Measurements from ENCODE around the gene MYO7A. TPM values are rescaled to one million over a fixed set of nuclear protein-coding genes. Genes with fewer than 3 reads are reported as not detected.

The MYO7A gene
- total RNA-seq, 2 experiments from 2014 or later: 0.07 to 0.15 TPM

DNA sequence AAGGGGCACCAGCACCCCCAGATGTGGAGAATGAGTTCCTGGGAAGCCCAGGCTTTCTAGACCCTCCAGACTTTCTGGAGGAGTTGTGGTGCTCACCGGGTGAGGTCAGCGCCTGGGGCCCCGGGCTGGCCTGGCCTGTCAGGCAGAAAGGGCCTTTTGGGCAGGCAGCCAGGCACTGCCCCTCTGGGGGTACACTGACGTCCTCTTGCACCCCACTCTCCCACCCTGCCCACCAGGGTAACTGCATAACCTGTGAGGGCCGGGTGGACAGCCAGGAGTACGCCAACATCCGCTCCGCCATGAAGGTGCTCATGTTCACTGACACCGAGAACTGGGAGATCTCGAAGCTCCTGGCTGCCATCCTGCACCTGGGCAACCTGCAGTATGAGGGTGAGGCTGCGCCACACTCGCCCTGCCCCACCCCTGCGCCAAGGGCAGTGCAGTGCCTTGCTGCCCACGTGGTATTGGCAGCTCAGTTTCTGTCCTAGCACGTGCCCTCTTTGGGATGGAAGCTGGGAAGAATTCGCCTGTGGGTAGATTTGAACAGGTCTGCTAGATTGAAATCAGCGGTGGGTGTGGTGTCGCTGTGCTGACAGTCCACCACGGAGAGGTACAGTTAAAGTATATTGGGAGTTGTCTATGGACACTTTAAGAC lies 30.1 kb downstream of the MYO7A start:
- H3K27ac Mint-ChIP-seq: no peak overlapping the region

DNA sequence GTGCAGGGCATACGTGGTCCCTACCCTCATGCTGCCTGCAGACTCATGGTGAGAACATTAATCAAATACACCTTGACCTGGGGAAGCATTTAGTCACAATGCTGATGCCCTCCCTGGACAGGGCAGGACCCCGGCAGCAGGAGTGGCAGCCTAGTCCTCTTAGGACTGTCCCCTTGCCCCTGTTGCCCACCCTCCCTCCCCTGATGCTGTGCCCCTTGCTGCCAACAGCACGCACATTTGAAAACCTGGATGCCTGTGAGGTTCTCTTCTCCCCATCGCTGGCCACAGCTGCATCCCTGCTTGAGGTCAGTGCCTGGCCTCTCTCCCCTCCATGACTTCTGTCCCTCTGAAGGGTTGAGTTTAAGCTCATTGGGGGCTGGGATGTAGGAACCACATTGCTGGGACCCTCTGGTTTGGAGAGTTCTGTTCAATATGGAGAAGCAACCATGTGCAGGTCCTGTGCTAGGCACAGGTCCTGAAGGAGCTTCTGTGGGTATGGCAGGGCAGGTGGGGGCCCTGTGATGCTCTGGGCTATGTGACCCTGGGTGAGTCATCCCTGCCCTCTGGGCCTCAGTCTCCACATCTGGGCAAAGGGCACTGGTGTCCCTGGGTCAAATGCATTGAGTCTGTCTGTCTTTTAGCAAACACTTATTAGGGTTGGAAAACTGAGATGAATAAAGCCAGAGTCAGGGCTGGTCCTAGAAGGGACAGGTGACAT lies 31.3 kb downstream of the MYO7A start:
- Mint-ChIP-seq H3K27ac (no peak overlapping the region), H3K9me3 (no peaks in the 10 kb centered on the region), H3K4me1 (no peaks in the 10 kb centered on the region), H3K36me3 (ENCODE audit: low read depth) (no peaks in the 10 kb centered on the region), H3K27me3 (no peaks in the 10 kb centered on the region), H3K4me3 (no peak overlapping the region)
- DNase-seq: no peak
- ChIA-PET CTCF (interaction anchor here (1.4 kb wide), 1 partner anchor 10 kb away, joined by 3 read pairs; no protein-coding TSS in a partner anchor), POLR2A (no interaction called here)

More for the DNA sequence above, 30.1 kb downstream of the MYO7A start:
- no peak for DNase-seq
- Mint-ChIP-seq H3K4me3 (no peak overlapping the region), H3K4me1 (peaks cover 5% of the 10 kb centered on the region), H3K9me3 (no peaks in the 10 kb centered on the region), H3K27me3 (no peaks in the 10 kb centered on the region), H3K36me3 (ENCODE audit: low read depth) (no peaks in the 10 kb centered on the region)
- ChIA-PET POLR2A (no interaction called here), CTCF (interaction anchor here (1.4 kb wide), 1 partner anchor 8 kb away, joined by 3 read pairs; no protein-coding TSS in a partner anchor)

- ChIA-PET CTCF (interaction anchor here (1.4 kb wide), 1 partner anchor 10 kb away, joined by 3 read pairs; no protein-coding TSS in a partner anchor), POLR2A (no interaction called here)
- no peaks in the 10 kb centered on the region for H3K9me3 Mint-ChIP-seq
- H3K4me1 Mint-ChIP-seq: no peaks in the 10 kb centered on the region
- DNase-seq: no peak
- H3K36me3 Mint-ChIP-seq (ENCODE audit: low read depth): no peaks in the 10 kb centered on the region
- H3K27me3 Mint-ChIP-seq: no peaks in the 10 kb centered on the region
- H3K27ac Mint-ChIP-seq: no peak overlapping the region
- no peak overlapping the region for H3K4me3 Mint-ChIP-seq
Measured at GRCh38 chr11:77159937-77160495, 32.0 kb downstream of the MYO7A start.

GRCh38 chr11:77163271-77163670 lies 35.2 kb downstream of the MYO7A start:
- no peak overlapping the region for H3K27ac Mint-ChIP-seq
- no peaks in the 10 kb centered on the region for H3K9me3 Mint-ChIP-seq
- ChIA-PET POLR2A (no interaction called here), CTCF (no interaction called here)
- H3K36me3 Mint-ChIP-seq (ENCODE audit: low read depth): no peaks in the 10 kb centered on the region
- no peaks in the 10 kb centered on the region for H3K4me1 Mint-ChIP-seq
- no peaks in the 10 kb centered on the region for H3K27me3 Mint-ChIP-seq
- H3K4me3 Mint-ChIP-seq: no peak overlapping the region
- DNase-seq: no peak

DNA sequence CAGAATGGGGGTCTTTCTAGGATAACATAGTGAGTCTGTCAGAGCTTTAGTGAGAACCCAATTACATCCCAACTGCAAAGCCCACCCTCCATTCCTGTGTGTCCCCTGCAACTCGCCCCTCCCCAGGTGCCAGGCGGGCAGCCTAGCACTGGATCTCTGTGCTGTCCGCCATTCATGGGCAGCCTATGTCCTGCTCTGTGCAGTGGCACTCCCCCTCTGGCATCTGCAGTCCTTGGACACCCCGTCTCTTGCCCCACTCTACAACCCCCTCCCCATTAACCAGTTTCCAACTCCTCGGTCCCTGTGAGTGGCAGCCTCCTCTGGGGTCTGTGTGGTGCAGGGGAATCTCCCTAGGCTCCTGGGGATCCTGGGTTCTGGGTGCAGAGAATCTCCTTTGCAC lies 37.0 kb downstream of the MYO7A start:
- ChIA-PET CTCF (interaction anchor here (1.0 to 1.9 kb wide), 2 partner anchors 10 to 22 kb away, joined by 3 to 4 read pairs; no protein-coding TSS in a partner anchor), POLR2A (no interaction called here)
- H3K27ac Mint-ChIP-seq: no peak overlapping the region
- no peak for DNase-seq
- H3K27me3 Mint-ChIP-seq: no peaks in the 10 kb centered on the region
- H3K9me3 Mint-ChIP-seq: no peaks in the 10 kb centered on the region
- H3K4me3 Mint-ChIP-seq: no peak overlapping the region
- no peaks in the 10 kb centered on the region for H3K4me1 Mint-ChIP-seq
- no peaks in the 10 kb centered on the region for H3K36me3 Mint-ChIP-seq (ENCODE audit: low read depth)

DNA sequence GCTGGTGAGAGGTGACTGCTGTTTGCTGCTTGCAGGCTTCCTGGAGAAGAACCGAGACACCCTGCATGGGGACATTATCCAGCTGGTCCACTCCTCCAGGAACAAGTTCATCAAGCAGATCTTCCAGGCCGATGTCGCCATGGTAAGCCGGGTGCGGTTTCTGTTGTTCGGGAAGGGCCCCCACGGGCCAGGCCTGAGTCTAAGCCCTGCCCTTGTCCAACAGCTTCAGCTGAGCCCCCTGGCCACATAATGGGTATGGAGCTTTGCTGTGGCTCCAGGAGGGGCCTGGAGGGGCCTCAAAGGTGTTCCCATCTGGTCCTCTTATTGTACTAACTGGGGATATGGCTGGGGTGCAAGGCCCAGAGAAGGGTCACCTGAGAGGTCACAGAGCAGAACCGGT lies 38.0 kb downstream of the MYO7A start:
- Mint-ChIP-seq H3K27me3 (no peaks in the 10 kb centered on the region), H3K36me3 (ENCODE audit: low read depth) (no peaks in the 10 kb centered on the region), H3K4me3 (no peak overlapping the region), H3K9me3 (no peaks in the 10 kb centered on the region), H3K4me1 (no peaks in the 10 kb centered on the region), H3K27ac (no peak overlapping the region)
- POLR2A ChIA-PET: no interaction called here
- DNase-seq: no peak
- CTCF ChIA-PET: interaction anchor here (1.0 to 1.9 kb wide), 3 partner anchors 11 to 39 kb away, joined by 3 to 5 read pairs (median 4); no protein-coding TSS in a partner anchor

GRCh38 chr11:77167111-77167626 lies 39.1 kb downstream of the MYO7A start:
- CTCF ChIA-PET: interaction anchor here (0.5 to 1.6 kb wide), 4 partner anchors 16 to 139 kb away, joined by 3 to 5 read pairs (median 4); no protein-coding TSS in a partner anchor
- Mint-ChIP-seq H3K4me1 (no peaks in the 10 kb centered on the region), H3K27ac (no peak overlapping the region)

GRCh38 chr11:77167791-77168190 lies 39.7 kb downstream of the MYO7A start:
- POLR2A ChIA-PET: no interaction called here

More at GRCh38 chr11:77167111-77167626, 39.1 kb downstream of the MYO7A start:
- H3K36me3 Mint-ChIP-seq (ENCODE audit: low read depth): no peaks in the 10 kb centered on the region
- no peak for DNase-seq
- no peaks in the 10 kb centered on the region for H3K27me3 Mint-ChIP-seq
- POLR2A ChIA-PET: no interaction called here
- no peaks in the 10 kb centered on the region for H3K9me3 Mint-ChIP-seq
- H3K4me3 Mint-ChIP-seq: no peak overlapping the region

DNA sequence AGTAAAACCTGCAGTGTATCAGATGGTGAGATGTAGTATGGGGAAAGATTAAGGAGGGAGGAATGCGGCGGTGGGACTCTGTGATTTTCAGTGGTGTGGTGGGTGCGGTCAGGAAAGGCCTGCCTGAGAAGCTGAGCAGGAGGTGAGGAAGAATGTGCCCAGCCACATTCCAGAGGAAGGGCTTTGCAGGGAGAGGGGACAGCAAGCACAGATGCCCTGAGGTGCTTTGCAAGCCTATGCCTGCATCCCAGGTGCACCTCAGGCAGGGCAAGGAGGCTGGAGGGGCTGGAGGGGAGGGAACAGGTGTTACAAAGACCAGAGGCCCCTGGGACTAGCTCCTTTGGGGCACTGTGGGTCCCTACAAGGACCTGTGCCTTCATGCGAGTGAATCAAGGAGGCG lies 42.1 kb downstream of the MYO7A start:
- CTCF ChIA-PET: interaction anchor here (1.0 kb wide), 1 partner anchor 43 kb away, joined by 3 read pairs; no protein-coding TSS in a partner anchor
- no peak for DNase-seq

More at GRCh38 chr11:77167791-77168190, 39.7 kb downstream of the MYO7A start:
- Mint-ChIP-seq H3K36me3 (ENCODE audit: low read depth) (no peaks in the 10 kb centered on the region), H3K27ac (no peak overlapping the region), H3K9me3 (no peaks in the 10 kb centered on the region), H3K27me3 (no peaks in the 10 kb centered on the region), H3K4me1 (no peaks in the 10 kb centered on the region), H3K4me3 (no peak overlapping the region)
- CTCF ChIA-PET: interaction anchor here (0.5 to 1.6 kb wide), 5 partner anchors 11 to 140 kb away, joined by 3 to 4 read pairs (median 3); no protein-coding TSS in a partner anchor
- DNase-seq: no peak

DNA sequence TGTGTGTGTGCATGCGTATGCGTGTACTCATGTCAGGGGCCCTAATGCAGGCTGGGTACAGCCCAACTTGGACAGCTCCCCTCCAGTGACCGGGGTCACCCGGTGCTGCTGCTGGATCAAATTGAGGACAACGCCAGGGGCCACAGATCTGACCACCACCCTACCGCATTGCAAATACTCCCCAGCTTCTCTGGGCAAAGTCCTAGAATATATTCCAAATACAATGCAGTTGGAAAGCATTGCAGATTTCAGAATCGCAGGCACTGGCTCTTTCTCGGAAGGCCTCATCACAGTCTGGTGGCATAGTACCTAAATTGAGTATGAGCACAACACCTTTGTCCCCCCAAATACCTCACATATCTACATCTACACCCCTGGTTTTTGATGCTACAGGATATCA lies 43.2 kb downstream of the MYO7A start:
- Mint-ChIP-seq H3K4me1 (no peaks in the 10 kb centered on the region), H3K36me3 (ENCODE audit: low read depth) (no peaks in the 10 kb centered on the region), H3K27ac (no peak overlapping the region), H3K4me3 (no peak overlapping the region), H3K9me3 (no peaks in the 10 kb centered on the region), H3K27me3 (no peaks in the 10 kb centered on the region)
- no peak for DNase-seq
- CTCF ChIA-PET: no interaction called here
- POLR2A ChIA-PET: no interaction called here

More for the DNA sequence above, 42.1 kb downstream of the MYO7A start:
- H3K9me3 Mint-ChIP-seq: no peaks in the 10 kb centered on the region
- H3K27me3 Mint-ChIP-seq: no peaks in the 10 kb centered on the region
- POLR2A ChIA-PET: no interaction called here
- H3K36me3 Mint-ChIP-seq (ENCODE audit: low read depth): no peaks in the 10 kb centered on the region
- no peak overlapping the region for H3K27ac Mint-ChIP-seq
- H3K4me1 Mint-ChIP-seq: no peaks in the 10 kb centered on the region
- H3K4me3 Mint-ChIP-seq: no peak overlapping the region

DNA sequence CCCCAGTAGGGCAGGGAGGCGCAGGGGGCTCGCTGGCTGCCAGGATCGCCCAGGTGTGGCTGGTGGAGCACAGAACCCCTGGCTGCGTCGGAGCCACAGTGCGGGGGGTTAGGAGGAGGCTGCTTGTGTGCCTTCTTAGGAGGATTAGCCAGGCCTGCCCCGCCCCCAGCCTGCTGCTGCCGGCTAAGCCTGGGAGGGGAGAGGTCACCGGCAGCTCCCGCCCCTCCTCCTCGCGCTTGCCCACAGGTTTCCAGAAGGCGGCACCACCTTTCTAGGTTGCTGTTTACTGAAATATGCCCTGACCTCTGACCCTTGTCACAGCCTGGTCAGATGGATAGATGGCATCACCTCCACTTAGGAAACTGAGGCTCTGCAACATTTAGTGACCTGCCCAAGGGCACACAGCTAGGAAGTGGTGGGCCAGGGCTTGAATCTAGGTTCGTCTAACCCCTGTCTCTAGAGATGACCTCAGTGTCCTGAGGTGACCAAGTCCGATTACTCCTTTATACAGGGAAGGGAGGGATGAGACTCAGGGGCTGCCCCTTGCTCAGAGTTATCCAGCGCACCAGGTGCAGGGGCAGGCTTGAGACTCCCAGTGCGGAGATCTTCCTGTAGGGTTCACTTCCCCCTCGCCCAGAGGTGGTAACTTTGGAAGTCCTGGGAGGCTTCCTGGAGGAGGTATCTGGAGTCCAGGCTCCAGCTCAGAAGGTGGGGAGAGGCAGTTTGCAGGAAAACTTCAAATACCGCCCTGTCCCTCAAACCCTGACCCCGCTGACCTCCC lies 44.0 kb downstream of the MYO7A start:
- no peaks in the 10 kb centered on the region for H3K36me3 Mint-ChIP-seq (ENCODE audit: low read depth)
- CTCF ChIA-PET: no interaction called here
- H3K4me3 Mint-ChIP-seq: no peak overlapping the region
- H3K9me3 Mint-ChIP-seq: no peaks in the 10 kb centered on the region
- no peaks in the 10 kb centered on the region for H3K4me1 Mint-ChIP-seq
- POLR2A ChIA-PET: no interaction called here
- no peak for DNase-seq
- H3K27ac Mint-ChIP-seq: no peak overlapping the region
- no peaks in the 10 kb centered on the region for H3K27me3 Mint-ChIP-seq

GRCh38 chr11:77172666-77172982 lies 44.6 kb downstream of the MYO7A start:
- ChIA-PET POLR2A (no interaction called here), CTCF (no interaction called here)
- H3K9me3 Mint-ChIP-seq: no peaks in the 10 kb centered on the region
- no peak for DNase-seq
- H3K27ac Mint-ChIP-seq: no peak overlapping the region
- no peak overlapping the region for H3K4me3 Mint-ChIP-seq
- no peaks in the 10 kb centered on the region for H3K4me1 Mint-ChIP-seq
- no peaks in the 10 kb centered on the region for H3K36me3 Mint-ChIP-seq (ENCODE audit: low read depth)
- no peaks in the 10 kb centered on the region for H3K27me3 Mint-ChIP-seq

All from activated CD4-positive, alpha-beta T cell treated with anti-CD3 and anti-CD28 coated beads, Interleukin-2, amount 10 ng/mL, durations not matched to agents 7 days and 5 days (primary cell).